Karpas-422 (cell line): ENCODE measurements around the gene SPACDR. TPM values are rescaled to one million over a fixed set of nuclear protein-coding genes. Genes with fewer than 3 reads are reported as not detected.

Experiments
- DNase-seq: peaks from one replicate; pipeline ENCODE4 v3.0.0-alpha.2; 2015
- H2AFZ ChIP-seq: fragments of 200-600 bp; sonication (generic); 2 replicates; pipeline ENCODE4 v1.6.1; 2014; ENCODE audit warnings: antibody characterized with exemption, low read length, mixed read lengths
- H3K27ac ChIP-seq: fragments of 200-600 bp; sonication (generic); 2 replicates; pipeline ENCODE4 v1.5.1; 2014; ENCODE audit warnings: mild to moderate bottlenecking, low read length, moderate library complexity
- H3K27me3 ChIP-seq: fragments of 200-600 bp; sonication (generic); 2 replicates; pipeline ENCODE4 v1.6.1; 2014; ENCODE audit warnings: low read length, mixed read lengths
- H3K36me3 ChIP-seq: fragments of 200-600 bp; sonication (generic); 2 replicates; pipeline ENCODE4 v1.6.1; 2014; ENCODE audit warnings: low read length, mixed read lengths; ENCODE audit not compliant: insufficient read depth
- H3K4me1 ChIP-seq: fragments of 200-600 bp; sonication (generic); 2 replicates; pipeline ENCODE4 v1.6.1; 2014; ENCODE audit warnings: mild to moderate bottlenecking, low read length, mixed read lengths
- H3K4me2 ChIP-seq: fragments of 200-600 bp; sonication (generic); 2 replicates; pipeline ENCODE4 v1.6.1; 2014; ENCODE audit warnings: low read length, low read depth, mild to moderate bottlenecking; ENCODE audit not compliant: poor library complexity, severe bottlenecking
- H3K4me3 ChIP-seq: fragments of 200-600 bp; sonication (generic); 2 replicates; pipeline ENCODE4 v1.5.1; 2014; ENCODE audit warnings: mild to moderate bottlenecking, antibody characterized with exemption, low read length, mixed read lengths
- H3K79me2 ChIP-seq: fragments of 200-600 bp; sonication (generic); 2 replicates; pipeline ENCODE4 v1.6.1; 2014; ENCODE audit warnings: mild to moderate bottlenecking, low read length, mixed read lengths
- H3K9ac ChIP-seq: fragments of 200-600 bp; sonication (generic); 2 replicates; pipeline ENCODE4 v1.6.0; 2014; ENCODE audit warnings: low read length
- H3K9me2 ChIP-seq: fragments of 200-600 bp; sonication (generic), shearing (Covaris generic); replicated peaks from 2 replicates; pipeline ENCODE4 v1.6.0; 2014; ENCODE audit warnings: mild to moderate bottlenecking, low read length, moderate library complexity; ENCODE audit not compliant: insufficient read depth
- H3K9me3 ChIP-seq: fragments of 300-700, 200-600 bp; sonication (generic); 2 replicates; pipeline ENCODE4 v1.6.1; 2014; ENCODE audit warnings: low read length, mixed read lengths
- H4K20me1 ChIP-seq: fragments of 200-600 bp; sonication (generic); 2 replicates; pipeline ENCODE4 v1.6.1; 2014; ENCODE audit warnings: mild to moderate bottlenecking, antibody characterized with exemption, low read length, low read depth; ENCODE audit not compliant: insufficient read depth
- total RNA-seq: library from RNA; depleted of rRNA; stranded (reverse); fragments of >200 nt; shearing (Covaris generic); gene quantifications from 2 replicates; pipeline ENCODE4 v1.2.3, GENCODE V29; 2014; ENCODE audit warnings: low replicate concordance

The SPACDR gene
- total RNA-seq, 1 experiment from 2014 or later, result 1.5 TPM

DNA sequence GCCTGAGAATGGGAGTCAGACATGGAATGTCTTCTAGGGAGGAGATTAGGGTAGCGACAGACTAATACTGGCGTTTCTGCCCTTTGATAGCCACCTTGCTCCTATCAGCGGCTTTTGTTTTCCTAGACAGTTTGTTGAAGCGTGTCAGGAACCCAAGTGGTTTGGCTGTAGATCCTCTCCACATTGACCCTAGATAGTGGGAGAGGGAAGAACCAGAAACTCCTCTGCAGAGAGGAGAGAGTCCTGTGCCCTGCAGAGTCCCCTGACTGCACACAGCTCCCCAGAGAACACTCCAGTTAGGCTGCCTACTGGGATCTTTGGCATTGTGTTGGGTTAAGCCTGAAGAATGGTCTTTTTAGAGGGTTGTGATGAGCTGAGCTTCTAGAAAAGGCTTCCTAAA is 32.0 kb downstream of the SPACDR start:
- Histone ChIP-seq H3K4me1 (peaks cover 64% of the 10 kb centered on the region), H3K79me2 (peaks cover 37% of the 10 kb centered on the region), H3K9me3 (no peaks in the 10 kb centered on the region), H2AFZ (no peak overlapping the region), H3K9ac (0 out of 2 replicates have a peak overlapping the region, but pooled peaks have one; percentile 7), H3K4me2 (peak overlapping the region; percentile 1), H3K9me2 (no peaks in the 10 kb centered on the region), H3K36me3 (peaks cover 17% of the 10 kb centered on the region), H3K27ac (no peak overlapping the region; the same call in 1 of the 2 replicates), H4K20me1 (peaks cover 11% of the 10 kb centered on the region; the same call in 1 of the 2 replicates), H3K27me3 (no peaks in the 10 kb centered on the region), H3K4me3 (no peak overlapping the region; the same call in 1 of the 2 replicates)
- DNase-seq, result no peak

DNA sequence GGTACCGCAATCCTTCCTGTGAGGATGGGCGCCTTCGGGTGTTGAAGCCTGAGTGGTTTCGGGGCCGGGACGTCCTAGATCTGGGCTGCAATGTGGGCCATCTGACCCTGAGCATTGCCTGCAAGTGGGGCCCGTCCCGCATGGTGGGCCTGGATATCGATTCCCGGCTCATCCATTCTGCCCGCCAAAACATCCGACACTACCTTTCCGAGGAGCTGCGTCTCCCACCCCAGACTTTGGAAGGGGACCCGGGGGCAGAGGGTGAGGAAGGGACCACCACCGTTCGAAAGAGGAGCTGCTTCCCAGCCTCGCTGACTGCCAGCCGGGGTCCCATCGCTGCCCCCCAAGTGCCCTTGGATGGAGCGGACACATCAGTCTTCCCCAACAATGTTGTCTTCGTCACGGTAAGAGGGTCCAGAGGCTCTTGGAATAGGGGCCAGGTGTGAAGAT is 32.7 kb downstream of the SPACDR start:
- Histone ChIP-seq H3K4me1 (peaks cover 61% of the 10 kb centered on the region), H4K20me1 (peaks cover 11% of the 10 kb centered on the region; the same call in 1 of the 2 replicates), H3K27me3 (no peaks in the 10 kb centered on the region), H2AFZ (no peak overlapping the region), H3K4me2 (peak overlapping the region; percentile 94), H3K9me2 (no peaks in the 10 kb centered on the region), H3K36me3 (peaks cover 17% of the 10 kb centered on the region), H3K4me3 (peak overlapping the region; percentile 81; the same call in 1 of the 2 replicates), H3K9me3 (no peaks in the 10 kb centered on the region), H3K79me2 (peaks cover 37% of the 10 kb centered on the region), H3K27ac (peak overlapping the region; percentile 97; the same call in 1 of the 2 replicates), H3K9ac (peak overlapping the region; percentile 99)
- no peak for DNase-seq

DNA sequence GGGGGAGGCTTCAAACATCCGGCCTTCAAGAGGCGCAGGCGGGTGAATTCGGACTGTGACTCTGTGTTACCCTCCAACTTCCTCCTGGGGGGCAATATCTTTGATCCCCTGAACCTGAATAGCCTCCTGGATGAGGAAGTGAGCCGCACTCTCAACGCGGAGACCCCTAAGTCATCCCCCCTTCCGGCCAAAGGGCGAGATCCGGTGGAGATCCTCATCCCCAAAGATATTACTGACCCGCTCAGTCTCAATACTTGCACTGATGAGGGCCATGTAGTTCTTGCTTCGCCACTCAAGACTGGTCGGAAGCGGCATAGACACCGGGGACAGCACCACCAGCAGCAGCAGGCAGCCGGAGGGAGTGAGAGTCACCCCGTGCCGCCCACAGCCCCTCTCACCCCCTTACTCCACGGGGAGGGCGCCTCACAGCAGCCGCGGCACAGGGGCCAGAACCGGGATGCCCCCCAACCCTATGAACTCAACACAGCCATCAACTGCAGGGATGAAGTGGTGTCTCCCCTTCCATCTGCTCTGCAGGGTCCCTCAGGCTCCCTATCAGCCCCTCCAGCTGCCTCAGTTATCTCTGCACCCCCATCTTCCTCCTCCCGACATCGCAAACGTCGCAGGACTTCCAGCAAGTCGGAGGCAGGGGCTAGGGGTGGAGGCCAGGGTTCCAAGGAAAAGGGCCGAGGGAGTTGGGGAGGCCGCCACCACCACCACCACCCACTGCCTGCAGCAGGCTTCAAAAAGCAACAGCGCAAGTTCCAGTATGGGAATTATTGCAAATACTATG is 33.4 kb downstream of the SPACDR start:
- Histone ChIP-seq H3K4me3 (peak overlapping the region; percentile 81), H3K4me2 (peak overlapping the region; percentile 94), H3K9ac (peak overlapping the region; percentile 99), H3K9me3 (no peaks in the 10 kb centered on the region), H4K20me1 (peaks cover 11% of the 10 kb centered on the region; the same call in 1 of the 2 replicates), H3K27me3 (no peaks in the 10 kb centered on the region), H3K36me3 (peaks cover 17% of the 10 kb centered on the region), H3K79me2 (peaks cover 35% of the 10 kb centered on the region), H3K9me2 (no peaks in the 10 kb centered on the region), H3K4me1 (peaks cover 61% of the 10 kb centered on the region), H3K27ac (peak overlapping the region; percentile 97), H2AFZ (no peak overlapping the region)
- no peak for DNase-seq

DNA sequence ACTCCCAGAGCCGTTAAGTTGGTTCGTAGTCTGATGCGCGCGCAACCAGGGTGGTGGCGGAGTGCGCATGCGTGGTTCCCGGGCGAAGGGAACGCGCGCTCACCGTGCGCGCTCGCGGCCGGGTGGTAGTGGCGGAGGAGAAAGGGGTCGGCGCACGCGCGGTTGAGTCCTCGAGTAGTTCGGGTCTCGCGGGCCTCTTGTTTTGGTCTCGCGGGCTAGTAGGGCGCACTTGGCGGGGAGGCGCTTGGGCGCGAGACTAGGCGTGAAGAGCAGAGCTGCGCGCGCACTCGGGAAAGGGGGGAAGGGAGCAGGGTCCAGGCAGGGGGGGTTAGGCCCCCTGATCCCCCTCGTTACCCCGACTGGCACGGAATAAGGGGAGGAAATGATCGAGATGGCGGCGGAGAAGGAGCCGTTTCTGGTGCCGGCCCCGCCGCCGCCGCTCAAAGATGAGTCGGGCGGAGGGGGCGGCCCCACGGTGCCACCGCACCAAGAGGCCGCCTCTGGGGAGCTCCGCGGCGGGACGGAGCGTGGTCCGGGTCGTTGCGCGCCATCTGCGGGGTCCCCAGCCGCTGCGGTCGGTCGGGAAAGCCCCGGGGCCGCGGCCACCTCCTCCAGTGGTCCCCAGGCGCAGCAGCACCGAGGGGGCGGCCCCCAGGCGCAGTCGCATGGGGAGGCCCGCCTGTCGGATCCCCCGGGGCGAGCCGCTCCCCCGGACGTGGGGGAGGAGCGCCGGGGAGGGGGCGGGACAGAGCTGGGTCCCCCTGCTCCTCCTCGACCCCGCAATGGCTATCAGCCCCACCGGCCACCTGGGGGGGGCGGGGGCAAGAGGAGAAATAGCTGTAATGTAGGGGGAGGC is 34.2 kb downstream of the SPACDR start, which contains the start of gene MEPCE:
Gene MEPCE (plus strand): TSS at position 195 of the 856 bp plus-strand sequence. CDS start 188 bp downstream, at position 383.
- no peaks in the 10 kb centered on the region for H3K9me3 ChIP-seq
- H3K79me2 ChIP-seq, result peaks cover 27% of the 10 kb centered on the region
- no peaks in the 10 kb centered on the region for H3K27me3 ChIP-seq
- H3K4me3 ChIP-seq, result peak within 1 kb of the TSS; percentile 81
- H3K27ac ChIP-seq, result peak within 1 kb of the TSS; percentile 97
- no peaks in the 10 kb centered on the region for H3K9me2 ChIP-seq
- H3K36me3 ChIP-seq, result peaks cover 17% of the 10 kb centered on the region
- peaks cover 11% of the 10 kb centered on the region; the same call in 1 of the 2 replicates for H4K20me1 ChIP-seq
- H3K4me1 ChIP-seq, result peaks cover 55% of the 10 kb centered on the region
- no peak within 1 kb of the TSS for H2AFZ ChIP-seq
- DNase-seq, result peak; percentile 98
- H3K4me2 ChIP-seq, result peak within 1 kb of the TSS; percentile 94
- peak within 1 kb of the TSS; percentile 99 for H3K9ac ChIP-seq

DNA sequence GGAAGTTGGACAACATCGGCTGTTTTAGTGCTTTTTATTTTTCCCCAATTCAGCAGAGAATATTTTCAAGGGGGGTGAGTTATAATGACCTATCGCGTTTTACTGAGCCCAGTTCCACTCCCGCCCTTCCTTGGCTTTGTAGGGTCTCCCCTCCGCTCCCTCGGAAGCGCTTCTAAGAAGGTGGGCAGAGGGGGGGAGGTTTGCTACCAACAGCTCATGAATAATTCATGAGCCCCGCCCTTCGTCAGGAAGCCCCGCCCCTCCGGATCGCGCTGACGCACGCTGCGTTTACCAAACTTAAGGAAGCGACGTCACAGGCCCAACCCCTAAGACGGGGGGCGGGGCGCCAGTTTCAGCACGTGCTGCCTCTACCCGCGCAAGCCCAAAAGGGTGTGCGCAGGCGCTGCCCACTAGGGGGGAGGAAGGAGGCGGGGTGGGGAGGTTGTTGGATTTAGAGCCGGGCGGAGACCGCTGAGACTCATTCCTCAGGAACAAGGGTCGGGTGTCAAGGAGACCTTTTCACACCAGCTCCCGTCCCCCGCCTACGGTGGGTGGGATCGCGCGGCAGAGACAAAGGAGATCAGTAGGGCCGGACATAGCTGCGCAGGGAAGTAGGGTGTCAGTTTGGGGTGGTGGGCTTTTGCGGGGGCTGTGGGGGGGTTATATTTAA is 35.0 kb downstream of the SPACDR start:
- peaks cover 27% of the 10 kb centered on the region for H3K79me2 ChIP-seq
- DNase-seq, result peak; percentile 100
- no peaks in the 10 kb centered on the region for H3K9me2 ChIP-seq
- H3K4me1 ChIP-seq, result peaks cover 48% of the 10 kb centered on the region
- peak overlapping the region; percentile 97 for H3K27ac ChIP-seq
- peaks cover 11% of the 10 kb centered on the region; the same call in 1 of the 2 replicates for H4K20me1 ChIP-seq
- peaks cover 17% of the 10 kb centered on the region for H3K36me3 ChIP-seq
- peak overlapping the region; percentile 94 for H3K4me2 ChIP-seq
- no peak overlapping the region for H2AFZ ChIP-seq
- H3K27me3 ChIP-seq, result no peaks in the 10 kb centered on the region
- no peaks in the 10 kb centered on the region for H3K9me3 ChIP-seq
- H3K9ac ChIP-seq, result peak overlapping the region; percentile 99
- peak overlapping the region; percentile 81 for H3K4me3 ChIP-seq

DNA sequence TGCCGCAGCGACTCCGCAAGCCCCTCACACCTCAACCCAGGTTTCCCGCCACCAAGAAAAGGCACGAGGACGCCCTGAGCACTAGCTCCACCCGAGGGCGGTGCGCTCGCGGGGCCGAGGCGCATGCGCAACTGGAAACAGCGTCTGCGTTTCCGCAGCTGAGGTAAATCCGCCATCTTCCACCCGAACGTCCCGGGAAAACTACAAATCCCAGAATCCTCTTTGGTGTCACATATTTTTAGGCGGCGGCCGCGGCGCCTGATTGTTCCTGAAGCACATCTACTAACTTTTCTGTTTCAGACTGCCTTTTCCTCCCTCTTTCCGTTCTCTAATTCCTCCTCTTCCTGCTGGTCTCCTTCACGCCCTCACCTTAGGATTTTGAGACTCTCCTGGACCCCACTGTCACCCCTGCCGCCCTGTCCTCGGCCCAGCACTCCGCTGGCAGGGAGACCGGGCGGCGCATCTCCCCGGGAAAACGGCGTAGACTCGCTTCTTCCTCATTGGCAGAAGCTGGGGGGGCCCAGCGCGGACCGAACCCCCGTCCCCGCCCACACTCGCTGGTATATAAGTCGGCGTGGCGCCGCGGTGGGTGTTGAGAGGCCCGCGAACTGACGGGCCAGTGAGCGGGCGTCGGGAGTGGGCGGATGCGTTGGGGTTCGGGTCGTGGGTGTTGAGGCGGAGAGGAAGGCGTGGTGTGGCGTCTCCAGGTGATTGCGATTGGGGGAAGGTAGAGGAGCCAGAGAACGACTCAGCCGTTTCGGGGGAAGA is 35.7 kb downstream of the SPACDR start, which contains the start of gene ZCWPW1:
Gene ZCWPW1 (minus strand): TSS at position 505 of the 768 bp plus-strand sequence. CDS start 8,054 bp downstream, outside the sequence.
- H3K79me2 ChIP-seq, result peaks cover 27% of the 10 kb centered on the region
- peak within 1 kb of the TSS; percentile 94 for H3K4me2 ChIP-seq
- H3K9me3 ChIP-seq, result no peaks in the 10 kb centered on the region
- no peaks in the 10 kb centered on the region for H3K27me3 ChIP-seq
- peak within 1 kb of the TSS; percentile 53; the same call in 1 of the 2 replicates for H2AFZ ChIP-seq
- H4K20me1 ChIP-seq, result peaks cover 11% of the 10 kb centered on the region; the same call in 1 of the 2 replicates
- peaks cover 17% of the 10 kb centered on the region for H3K36me3 ChIP-seq
- H3K4me1 ChIP-seq, result peaks cover 41% of the 10 kb centered on the region
- no peaks in the 10 kb centered on the region for H3K9me2 ChIP-seq
- H3K9ac ChIP-seq, result peak within 1 kb of the TSS; percentile 99
- peak within 1 kb of the TSS; percentile 97 for H3K27ac ChIP-seq
- peak within 1 kb of the TSS; percentile 81 for H3K4me3 ChIP-seq
- DNase-seq, result peak; percentile 98

DNA sequence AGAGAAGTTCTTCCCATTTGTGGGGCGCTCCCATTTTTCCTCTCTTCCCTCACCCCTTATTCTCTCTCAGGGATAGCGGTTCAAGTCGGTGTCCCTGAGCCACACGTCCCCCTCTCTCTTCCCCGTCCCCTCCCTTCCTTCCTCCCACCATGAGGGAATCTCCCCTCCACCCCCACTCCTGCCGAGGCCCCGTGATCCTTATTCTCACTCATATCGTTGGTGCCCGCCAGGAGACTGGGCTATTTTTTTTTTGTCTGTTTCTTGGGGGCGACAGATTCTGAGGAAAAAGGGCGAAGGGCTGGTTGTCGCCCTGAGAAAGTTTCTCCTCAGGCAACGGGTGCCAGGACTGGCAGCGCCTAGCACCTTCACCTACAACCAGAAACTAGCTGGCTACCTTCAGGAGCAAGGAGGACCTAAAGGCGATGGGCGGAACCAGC is 36.3 kb downstream of the SPACDR start:
- no peaks in the 10 kb centered on the region for H3K9me2 ChIP-seq
- H4K20me1 ChIP-seq, result peaks cover 11% of the 10 kb centered on the region; the same call in 1 of the 2 replicates
- no peak overlapping the region; the same call in 1 of the 2 replicates for H2AFZ ChIP-seq
- no peak overlapping the region for H3K27ac ChIP-seq
- peak overlapping the region; percentile 94 for H3K4me2 ChIP-seq
- peaks cover 17% of the 10 kb centered on the region for H3K36me3 ChIP-seq
- H3K27me3 ChIP-seq, result no peaks in the 10 kb centered on the region
- H3K9ac ChIP-seq, result peak overlapping the region; percentile 99
- H3K4me3 ChIP-seq, result peak overlapping the region; percentile 81
- DNase-seq, result no peak
- peaks cover 27% of the 10 kb centered on the region for H3K79me2 ChIP-seq
- H3K4me1 ChIP-seq, result peaks cover 35% of the 10 kb centered on the region
- no peaks in the 10 kb centered on the region for H3K9me3 ChIP-seq
